ENCODE results near the gene STARD8.

Gene STARD8

DNA sequence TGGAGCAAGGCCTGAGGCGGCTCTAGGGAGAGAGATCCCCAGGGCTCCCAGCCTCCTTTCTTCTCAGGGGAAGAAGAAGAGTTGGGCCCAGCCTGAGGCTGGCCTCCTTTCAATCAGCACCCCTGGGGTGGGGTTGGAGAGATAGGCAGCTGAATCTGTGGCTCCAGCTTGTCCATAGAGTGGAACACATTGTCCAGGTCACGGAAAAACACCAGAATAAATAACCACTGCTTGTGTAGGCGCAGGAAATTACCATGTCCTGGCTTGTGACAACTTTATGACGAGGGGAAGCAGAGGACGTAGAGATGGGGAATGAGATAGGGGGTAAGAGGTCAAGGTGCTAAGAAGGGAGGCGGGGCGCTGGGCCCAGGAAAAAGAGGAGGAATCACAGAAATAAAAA, 100.6 kb downstream of the STARD8 start:
- Histone ChIP-seq H3K4me2 (ENCODE audit: low read length) (no peak overlapping the region), H2AFZ (ENCODE audit: low read length) (no peak overlapping the region), H3K27me3 (ENCODE audit: insufficient read depth, low read length) (no peaks in the 10 kb centered on the region), H3K9ac (ENCODE audit: low read length) (no peak overlapping the region), H3K9me3 (ENCODE audit: low read length) (no peaks in the 10 kb centered on the region), H3K36me3 (ENCODE audit: insufficient read depth, low read length) (no peaks in the 10 kb centered on the region), H3F3A (ENCODE audit: insufficient read depth, low read length) (no peaks in the 10 kb centered on the region), H4K20me1 (ENCODE audit: insufficient read depth, low read length) (no peaks in the 10 kb centered on the region), H3K27ac (ENCODE audit: low read depth, low read length, poor library complexity, severe bottlenecking) (no peak overlapping the region), H3K79me2 (ENCODE audit: insufficient read depth, low read length) (no peaks in the 10 kb centered on the region), H3K4me3 (ENCODE audit: low read depth, low read length, poor library complexity, severe bottlenecking) (no peak overlapping the region), H3K9me2 (ENCODE audit: low read depth, low read length) (no peaks in the 10 kb centered on the region), H3K4me1 (ENCODE audit: insufficient read depth, low read length, severe bottlenecking) (no peaks in the 10 kb centered on the region)
- no peak for TF ChIP-seq EZH2 (IDR thresholded peaks at IDR 0.05; ENCODE audit: borderline replicate concordance, low read length)
- TF ChIP-seq, protein P1, sequence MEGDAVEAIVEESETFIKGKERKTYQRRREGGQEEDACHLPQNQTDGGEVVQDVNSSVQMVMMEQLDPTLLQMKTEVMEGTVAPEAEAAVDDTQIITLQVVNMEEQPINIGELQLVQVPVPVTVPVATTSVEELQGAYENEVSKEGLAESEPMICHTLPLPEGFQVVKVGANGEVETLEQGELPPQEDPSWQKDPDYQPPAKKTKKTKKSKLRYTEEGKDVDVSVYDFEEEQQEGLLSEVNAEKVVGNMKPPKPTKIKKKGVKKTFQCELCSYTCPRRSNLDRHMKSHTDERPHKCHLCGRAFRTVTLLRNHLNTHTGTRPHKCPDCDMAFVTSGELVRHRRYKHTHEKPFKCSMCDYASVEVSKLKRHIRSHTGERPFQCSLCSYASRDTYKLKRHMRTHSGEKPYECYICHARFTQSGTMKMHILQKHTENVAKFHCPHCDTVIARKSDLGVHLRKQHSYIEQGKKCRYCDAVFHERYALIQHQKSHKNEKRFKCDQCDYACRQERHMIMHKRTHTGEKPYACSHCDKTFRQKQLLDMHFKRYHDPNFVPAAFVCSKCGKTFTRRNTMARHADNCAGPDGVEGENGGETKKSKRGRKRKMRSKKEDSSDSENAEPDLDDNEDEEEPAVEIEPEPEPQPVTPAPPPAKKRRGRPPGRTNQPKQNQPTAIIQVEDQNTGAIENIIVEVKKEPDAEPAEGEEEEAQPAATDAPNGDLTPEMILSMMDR (IDR thresholded peaks at IDR 0.05; ENCODE audit: low read length), result no peak

DNA sequence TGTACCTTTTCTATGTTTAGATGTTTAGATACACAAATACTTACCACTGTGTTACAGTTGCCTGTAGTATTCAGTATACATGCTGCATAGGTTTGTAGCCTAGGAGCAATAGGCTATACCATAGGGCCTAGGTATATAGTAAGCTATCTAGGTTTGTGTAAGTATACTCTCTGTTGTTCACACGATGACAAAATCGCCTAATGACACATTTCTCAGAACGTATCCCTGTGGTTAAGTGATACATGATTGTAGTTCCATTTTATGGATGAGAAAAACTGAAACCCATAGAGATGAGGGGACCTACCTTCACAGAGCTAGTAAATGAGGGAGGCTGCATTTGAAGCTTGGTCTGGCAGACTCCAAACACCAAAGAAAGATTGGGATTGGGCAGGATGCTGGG, 102.0 kb downstream of the STARD8 start:
- Histone ChIP-seq H3K36me3 (ENCODE audit: insufficient read depth, low read length) (no peaks in the 10 kb centered on the region), H2AFZ (ENCODE audit: low read length) (no peak overlapping the region), H3K4me3 (ENCODE audit: low read depth, low read length, poor library complexity, severe bottlenecking) (no peak overlapping the region), H3K27ac (ENCODE audit: low read depth, low read length, poor library complexity, severe bottlenecking) (no peak overlapping the region), H3K9me3 (ENCODE audit: low read length) (no peaks in the 10 kb centered on the region), H3F3A (ENCODE audit: insufficient read depth, low read length) (no peaks in the 10 kb centered on the region), H3K79me2 (ENCODE audit: insufficient read depth, low read length) (no peaks in the 10 kb centered on the region), H3K9ac (ENCODE audit: low read length) (no peak overlapping the region), H3K9me2 (ENCODE audit: low read depth, low read length) (no peaks in the 10 kb centered on the region), H4K20me1 (ENCODE audit: insufficient read depth, low read length) (no peaks in the 10 kb centered on the region), H3K4me2 (ENCODE audit: low read length) (no peak overlapping the region), H3K27me3 (ENCODE audit: insufficient read depth, low read length) (no peaks in the 10 kb centered on the region), H3K4me1 (ENCODE audit: insufficient read depth, low read length, severe bottlenecking) (no peaks in the 10 kb centered on the region)
- TF ChIP-seq EZH2 (IDR thresholded peaks at IDR 0.05; ENCODE audit: borderline replicate concordance, low read length), result no peak
- TF ChIP-seq, protein P1 (IDR thresholded peaks at IDR 0.05; ENCODE audit: low read length), result no peak

DNA sequence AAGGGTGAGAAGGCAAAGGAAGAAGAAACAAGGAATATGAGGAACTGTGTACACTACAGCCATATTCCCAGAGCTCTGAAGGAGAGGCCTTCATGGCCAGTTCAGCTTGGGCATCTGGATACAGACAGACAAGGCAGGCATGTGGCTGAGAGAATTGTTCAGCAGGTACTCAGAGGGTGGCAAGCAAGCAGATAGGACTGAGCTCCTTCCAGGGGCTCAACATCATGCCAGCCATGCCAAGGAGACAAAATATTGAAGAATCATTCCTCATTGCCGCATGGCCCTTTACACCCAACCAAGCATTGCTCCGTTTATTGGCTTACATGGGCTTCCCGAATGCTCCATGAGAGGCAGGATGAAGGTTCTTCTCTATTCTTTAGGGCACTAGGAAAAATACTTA, 102.8 kb downstream of the STARD8 start:
- no peak for TF ChIP-seq EZH2 (IDR thresholded peaks at IDR 0.05; ENCODE audit: borderline replicate concordance, low read length)
- TF ChIP-seq, protein P1 (IDR thresholded peaks at IDR 0.05; ENCODE audit: low read length), result no peak
- no peaks in the 10 kb centered on the region for H3K79me2 ChIP-seq (ENCODE audit: insufficient read depth, low read length)
- H3K9me3 ChIP-seq (ENCODE audit: low read length), result no peaks in the 10 kb centered on the region
- H3K9ac ChIP-seq (ENCODE audit: low read length), result no peak overlapping the region
- H3K4me2 ChIP-seq (ENCODE audit: low read length), result no peak overlapping the region
- H3K4me1 ChIP-seq (ENCODE audit: insufficient read depth, low read length, severe bottlenecking), result no peaks in the 10 kb centered on the region
- no peak overlapping the region for H3K27ac ChIP-seq (ENCODE audit: low read depth, low read length, poor library complexity, severe bottlenecking)
- no peak overlapping the region for H2AFZ ChIP-seq (ENCODE audit: low read length)
- no peaks in the 10 kb centered on the region for H3K27me3 ChIP-seq (ENCODE audit: insufficient read depth, low read length)
- H3K4me3 ChIP-seq (ENCODE audit: low read depth, low read length, poor library complexity, severe bottlenecking), result no peak overlapping the region
- no peaks in the 10 kb centered on the region for H3K9me2 ChIP-seq (ENCODE audit: low read depth, low read length)
- no peaks in the 10 kb centered on the region for H3F3A ChIP-seq (ENCODE audit: insufficient read depth, low read length)
- H3K36me3 ChIP-seq (ENCODE audit: insufficient read depth, low read length), result no peaks in the 10 kb centered on the region
- no peaks in the 10 kb centered on the region for H4K20me1 ChIP-seq (ENCODE audit: insufficient read depth, low read length)
